ENCODE results near the gene ITIH4. TPM values are rescaled to one million over a fixed set of nuclear protein-coding genes. Genes with fewer than 3 reads are reported as not detected.

The ITIH4 gene
- total RNA-seq, 1 donor from 2014 or later = 16.3 TPM

DNA sequence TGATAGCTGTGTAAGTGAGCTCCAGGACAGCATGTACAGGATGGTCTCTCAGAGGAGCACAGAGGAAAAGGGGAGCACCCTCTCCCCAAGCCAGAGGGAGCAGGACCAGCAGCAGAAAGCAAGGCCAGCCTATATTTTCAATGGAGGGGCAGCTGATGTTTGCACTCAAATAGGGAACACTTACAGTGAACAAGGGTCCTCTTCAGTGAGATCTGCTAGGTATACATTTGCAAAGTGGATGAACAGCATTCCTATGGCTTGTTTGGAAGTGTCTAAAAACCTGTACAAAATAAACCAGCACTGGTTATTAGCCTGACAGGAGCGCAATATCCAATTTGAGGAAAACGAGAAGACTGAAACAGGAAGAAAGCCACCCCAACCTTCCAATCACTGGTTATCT lies 21.9 kb upstream of the ITIH4 start:
- intact Hi-C loops (cut with DNase I) = no loop called here
- DNase-seq (ENCODE audit: low spot score) (no peak), ATAC-seq (no peak)

DNA sequence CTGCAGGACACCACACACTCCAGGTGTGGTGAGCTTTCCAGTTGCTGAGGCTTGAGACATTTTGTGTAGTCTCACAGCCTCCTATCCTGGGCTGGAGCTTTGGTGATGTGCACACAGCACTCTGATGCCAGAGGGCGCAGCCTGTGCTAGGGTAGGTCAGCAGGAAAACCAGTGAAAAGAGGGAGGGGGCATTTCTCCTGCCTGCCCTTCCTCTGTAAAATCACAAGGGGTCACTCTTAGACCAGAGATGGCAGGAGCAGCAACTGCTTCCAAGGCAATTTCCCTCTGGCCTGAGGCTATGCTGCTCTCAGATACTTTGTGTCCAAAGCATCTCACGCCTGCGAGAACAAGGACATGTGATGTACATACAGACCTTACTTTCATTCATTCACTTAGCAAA lies 20.9 kb upstream of the ITIH4 start:
- intact Hi-C loops (cut with DNase I) = no loop called here
- ATAC-seq (peak; percentile 21), DNase-seq (ENCODE audit: low spot score) (no peak)

DNA sequence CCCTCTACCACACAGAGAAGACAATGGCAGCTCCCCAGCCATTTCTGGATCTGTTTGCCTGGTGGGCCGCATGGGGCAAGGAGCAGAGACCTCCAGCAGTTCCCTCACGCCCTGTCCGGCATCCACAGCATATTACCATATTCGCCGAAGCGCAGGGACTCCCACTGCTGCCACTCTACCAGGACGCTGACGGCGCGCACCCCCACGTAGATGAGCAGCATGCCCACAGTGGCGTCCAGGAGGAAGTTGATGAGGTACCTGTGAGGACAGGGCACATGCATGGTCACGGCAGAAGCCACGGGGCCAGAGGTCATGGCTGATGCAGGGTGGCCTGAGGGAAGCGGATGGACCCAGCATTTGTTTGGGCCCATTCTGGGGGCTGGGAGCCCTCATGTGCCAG lies 19.2 kb upstream of the ITIH4 start:
- no peak for ATAC-seq
- intact Hi-C loops (cut with DNase I) = no loop called here
- DNase-seq (ENCODE audit: low spot score) = no peak

DNA sequence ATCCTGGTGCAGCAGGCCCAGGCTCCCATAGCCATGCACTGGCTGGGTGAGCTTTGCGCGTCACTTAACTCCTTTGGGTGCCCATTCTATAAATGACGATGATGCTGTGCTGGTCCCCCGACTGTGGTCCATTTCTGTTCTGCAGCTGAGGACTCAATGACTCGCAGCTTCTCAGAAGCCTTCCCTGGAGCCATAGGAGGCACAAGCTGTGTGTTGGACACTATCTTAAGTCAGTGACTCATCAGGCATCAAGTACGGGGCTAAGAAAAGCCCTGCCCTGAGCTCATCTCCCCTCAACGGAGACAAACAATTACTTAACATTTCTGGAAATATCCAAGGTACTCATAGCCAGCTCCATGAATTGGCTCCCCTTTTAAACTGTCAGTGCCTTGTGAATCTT lies 18.1 kb upstream of the ITIH4 start:
- intact Hi-C loops (cut with DNase I) = no loop called here
- DNase-seq (ENCODE audit: low spot score) = no peak
- ATAC-seq = peak; percentile 83

DNA sequence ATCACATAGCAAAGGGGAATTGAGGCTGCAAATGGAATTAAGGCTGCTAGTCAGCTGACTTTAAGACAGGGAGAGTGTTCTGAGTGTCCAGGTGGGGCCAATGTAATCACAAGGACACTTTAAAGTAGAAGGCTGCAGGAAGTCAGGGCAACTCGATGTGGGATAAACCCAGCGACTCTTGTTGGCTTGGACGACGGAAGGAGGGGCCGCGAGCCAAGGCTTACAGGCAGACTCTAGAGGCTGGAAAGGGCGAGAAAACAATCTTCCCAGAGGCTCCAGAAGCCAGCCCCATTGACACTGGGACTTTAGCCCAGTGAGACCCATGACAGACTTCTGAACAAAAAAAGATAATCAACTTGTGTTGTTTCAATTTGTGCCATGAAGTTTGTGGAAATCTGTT lies 17.3 kb upstream of the ITIH4 start:
- intact Hi-C loops (cut with DNase I) = no loop called here
- no peak for DNase-seq (ENCODE audit: low spot score)
- ATAC-seq = no peak

DNA sequence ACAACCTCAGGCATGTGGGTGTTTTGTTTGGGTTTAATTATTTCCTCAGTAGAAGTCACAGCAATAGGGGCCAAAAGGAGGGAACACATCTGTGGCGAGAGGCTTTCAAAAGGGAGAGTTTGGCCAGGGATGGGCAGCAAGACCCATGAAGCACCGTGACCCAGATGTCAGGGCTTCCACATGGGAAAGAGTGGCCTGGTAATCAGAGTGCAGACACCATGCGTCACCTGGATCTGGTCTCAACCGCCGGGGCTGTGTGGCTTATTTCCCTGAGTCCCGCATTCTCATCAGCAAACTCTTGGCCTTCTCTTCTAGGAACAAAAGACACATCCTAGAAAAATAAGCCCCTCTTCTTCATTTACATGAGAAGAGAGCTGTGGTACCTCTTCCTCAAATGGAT lies 16.8 kb upstream of the ITIH4 start:
- ATAC-seq (no peak), DNase-seq (ENCODE audit: low spot score) (no peak)
- intact Hi-C loops (cut with DNase I) = no loop called here

DNA sequence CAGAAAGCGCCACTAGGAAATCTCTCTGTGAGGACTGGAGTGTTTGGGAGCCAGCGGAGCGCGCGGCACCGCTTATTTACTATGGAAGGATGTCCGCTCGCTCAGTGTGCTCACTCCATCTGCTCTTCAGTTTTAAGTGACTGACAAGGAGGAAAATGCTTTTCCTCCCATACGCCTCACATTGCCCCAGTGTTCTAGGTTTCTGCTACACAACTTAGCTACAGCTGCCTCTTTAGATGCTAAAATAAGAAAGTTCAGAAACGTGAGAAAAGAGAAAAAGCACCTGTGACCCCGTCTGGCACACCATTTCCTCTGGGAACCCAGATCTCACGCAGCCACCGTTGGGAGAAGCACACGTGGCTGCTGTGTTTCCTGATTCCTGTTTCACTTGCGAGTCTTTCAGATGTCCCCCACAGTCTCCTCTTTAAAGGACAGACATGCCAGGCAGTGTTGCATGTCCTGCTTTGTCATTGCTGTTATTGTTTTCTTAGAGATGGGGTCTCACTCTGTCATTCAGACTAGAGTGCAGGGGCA lies 16.0 kb upstream of the ITIH4 start:
- intact Hi-C loops (cut with DNase I) = no loop called here
- DNase-seq (ENCODE audit: low spot score) = no peak

DNA sequence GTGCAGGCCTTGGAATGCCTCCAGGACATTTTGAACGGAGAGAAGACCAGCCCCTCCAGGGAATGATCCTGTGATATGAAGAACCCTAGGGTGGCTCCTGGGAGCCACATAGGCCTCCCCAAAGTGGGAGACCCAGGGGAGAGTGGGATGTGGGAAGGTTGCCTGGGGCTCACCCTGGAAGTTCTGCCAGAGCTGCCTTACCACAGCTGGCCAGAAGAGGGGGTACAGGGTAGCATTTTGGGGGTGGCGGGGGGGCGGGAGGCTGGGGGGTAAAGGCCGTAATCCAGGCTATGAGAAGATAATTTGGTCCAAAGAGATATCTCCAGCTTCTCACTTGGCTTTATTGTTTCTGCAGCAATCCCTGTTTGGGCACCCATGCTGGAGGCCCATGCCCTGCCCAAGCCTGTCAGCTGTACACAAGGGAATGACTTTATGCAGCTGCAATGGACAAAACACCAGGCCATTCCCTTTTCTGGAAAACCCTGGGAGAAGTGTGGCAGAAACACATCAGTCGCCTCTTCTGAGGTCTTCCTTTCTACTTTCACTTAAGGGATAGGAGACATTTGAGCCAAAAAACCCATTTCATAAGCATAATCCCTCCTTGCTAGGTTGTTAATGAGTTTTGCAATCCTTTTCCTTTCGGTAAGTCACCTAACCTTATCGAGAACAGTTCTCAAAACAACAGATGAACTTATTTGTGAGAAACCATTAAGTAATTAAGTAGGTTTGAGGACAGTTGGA lies 15.4 kb upstream of the ITIH4 start:
- ATAC-seq = peak; percentile 5
- intact Hi-C loops (cut with DNase I) = no loop called here
- DNase-seq (ENCODE audit: low spot score) = no peak

More for the DNA sequence above, 16.0 kb upstream of the ITIH4 start:
- ATAC-seq = no peak

DNA sequence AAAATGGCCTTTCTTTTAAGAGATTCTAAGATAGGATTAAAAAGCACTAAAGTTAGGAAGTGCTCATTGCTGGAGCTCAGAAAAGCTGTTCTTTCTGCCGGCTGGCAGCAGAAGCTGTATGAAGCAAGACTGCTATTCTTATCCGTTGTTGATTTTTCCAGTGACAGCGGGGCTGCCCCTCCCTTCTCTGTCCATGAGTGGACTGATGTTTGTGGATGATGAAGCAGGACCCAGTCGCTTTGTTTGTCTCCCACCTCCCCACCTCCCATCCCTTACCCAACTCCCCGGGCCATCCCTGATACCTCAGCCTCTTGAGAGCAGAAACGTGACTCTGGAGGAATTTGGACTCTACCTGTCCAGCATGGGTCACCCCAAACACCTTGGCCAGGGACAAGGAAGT lies 14.7 kb upstream of the ITIH4 start:
- intact Hi-C loops (cut with DNase I) = no loop called here
- ATAC-seq (peak; percentile 86), DNase-seq (ENCODE audit: low spot score) (peak; percentile 71)

DNA sequence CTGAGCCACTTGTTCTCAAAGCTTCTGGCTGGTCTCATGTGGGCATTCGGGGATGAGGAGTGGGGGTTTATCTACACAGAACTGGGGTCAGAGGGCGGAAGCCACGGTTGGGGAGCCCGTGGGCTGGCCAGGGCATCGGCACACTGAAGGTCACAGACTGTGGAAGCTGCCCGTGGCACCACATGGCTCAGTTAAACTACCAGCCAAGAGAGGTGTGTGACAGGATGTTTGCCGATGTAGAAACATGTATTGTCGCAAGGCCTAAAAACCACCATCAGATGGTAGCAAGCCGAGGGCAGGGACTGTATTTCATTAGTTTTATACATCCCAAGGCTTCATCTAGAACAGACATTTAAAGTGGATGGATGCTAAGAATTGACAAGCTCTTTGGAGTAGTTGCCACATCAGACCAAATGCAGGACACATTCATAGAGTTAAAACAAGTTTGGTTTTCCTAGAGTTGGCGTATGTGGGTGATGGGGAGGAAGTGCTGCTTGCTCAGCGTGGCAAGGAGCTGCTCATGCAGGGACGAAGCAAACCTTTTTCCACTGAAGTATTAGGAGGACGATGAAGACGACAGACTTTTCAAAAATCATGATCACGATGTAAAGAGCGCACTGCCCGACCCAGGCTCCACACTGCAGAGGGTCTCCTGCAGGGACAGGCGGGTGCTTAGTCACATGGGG lies 14.0 kb upstream of the ITIH4 start:
- ATAC-seq = no peak
- no peak for DNase-seq (ENCODE audit: low spot score)
- intact Hi-C loops (cut with DNase I) = no loop called here

DNA sequence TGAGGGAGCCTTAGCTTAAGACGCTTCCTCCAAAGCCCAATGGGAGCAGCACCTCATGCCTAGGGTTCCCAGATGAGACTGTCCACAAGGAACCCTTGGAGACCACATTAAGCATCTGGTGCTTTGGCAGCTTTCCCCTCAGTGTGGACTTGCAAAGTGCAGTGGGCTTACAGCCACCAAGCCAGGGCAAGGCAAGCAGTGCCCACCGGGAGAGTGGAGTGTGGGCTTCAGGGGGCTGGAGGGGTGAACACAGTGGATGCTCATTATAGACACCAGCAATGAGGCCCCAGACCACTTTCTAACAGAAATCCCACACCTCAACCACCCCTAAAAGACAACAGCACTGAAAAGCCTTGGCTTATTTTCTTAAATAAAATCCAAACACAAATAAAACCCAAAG lies 13.4 kb upstream of the ITIH4 start:
- DNase-seq (ENCODE audit: low spot score) (no peak), ATAC-seq (no peak)
- intact Hi-C loops (cut with DNase I) = no loop called here

DNA sequence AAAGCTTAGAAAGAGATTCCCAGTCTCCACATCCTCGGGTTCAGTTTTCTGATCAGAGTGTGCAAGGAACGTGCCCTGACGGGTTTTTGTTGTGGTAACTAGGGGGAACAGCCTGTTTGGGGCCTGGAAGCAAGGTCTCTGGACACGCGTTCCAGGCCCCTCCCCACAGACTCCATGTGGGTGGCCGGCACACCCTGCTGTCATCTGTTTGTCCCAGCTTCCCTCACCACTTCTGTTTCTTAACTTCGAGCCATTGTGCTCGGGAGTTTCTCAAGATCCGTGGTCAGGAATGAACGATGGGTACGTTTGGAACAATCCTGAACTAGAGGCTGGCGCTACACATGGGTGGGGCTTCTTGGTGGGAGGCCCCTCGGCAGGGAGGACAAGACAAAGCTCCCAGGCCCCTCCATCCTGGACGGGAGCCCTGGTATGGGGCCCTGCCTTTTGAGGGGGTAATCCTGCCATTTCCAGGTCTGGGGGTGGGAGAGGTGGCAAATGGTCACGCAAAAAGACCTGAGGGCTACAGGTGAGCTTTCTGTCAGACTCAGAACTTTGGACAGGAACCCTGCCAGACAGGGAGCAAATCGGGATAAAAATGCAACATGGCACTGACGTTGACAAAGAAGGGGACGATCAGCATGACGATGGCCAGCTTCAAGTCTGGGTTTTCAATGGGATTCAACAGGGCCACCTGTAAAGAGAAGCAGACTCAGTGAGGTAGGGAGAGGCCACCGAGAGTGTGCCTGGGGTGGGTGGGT lies 12.8 kb upstream of the ITIH4 start:
- no peak for DNase-seq (ENCODE audit: low spot score)
- intact Hi-C loops (cut with DNase I) = no loop called here
- ATAC-seq = peak; percentile 26

DNA sequence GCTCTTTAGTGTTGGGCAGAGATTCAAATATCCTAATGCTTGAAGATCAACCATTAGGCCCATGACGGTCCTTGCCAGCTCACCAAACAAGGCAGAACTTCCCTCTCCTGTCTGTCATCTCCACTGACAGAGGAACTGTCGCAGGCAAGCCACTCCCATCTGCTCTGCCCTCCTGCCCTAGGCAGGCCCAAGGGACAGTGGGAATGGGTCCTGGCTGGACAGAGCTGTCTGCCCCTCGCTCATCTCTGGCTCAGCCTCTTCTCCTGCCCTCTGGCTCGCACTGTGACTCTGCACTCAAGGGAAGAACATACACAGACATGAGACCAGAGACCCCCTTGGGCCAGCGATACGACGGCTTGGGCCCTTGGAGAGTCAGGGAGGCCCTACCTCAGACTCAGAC lies 12.0 kb upstream of the ITIH4 start:
- ATAC-seq (no peak), DNase-seq (ENCODE audit: low spot score) (no peak)
- intact Hi-C loops (cut with DNase I) = no loop called here

DNA sequence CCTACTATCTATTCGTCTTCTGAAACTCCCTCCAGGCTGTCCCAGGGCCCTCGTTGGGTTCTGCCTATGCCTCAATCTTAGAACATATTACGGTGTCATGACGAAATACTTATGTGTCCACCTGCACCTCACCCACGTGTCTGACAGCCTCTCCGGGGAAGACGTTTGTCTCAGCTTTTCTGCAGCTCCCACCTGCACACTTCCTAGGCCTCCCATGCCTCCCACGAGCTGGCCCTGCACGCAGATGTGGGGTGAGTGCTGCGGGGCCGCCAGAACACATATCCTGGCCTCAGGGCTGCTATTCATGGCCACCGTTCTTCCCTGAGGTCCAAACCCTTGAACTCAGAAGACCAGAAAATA lies 11.5 kb upstream of the ITIH4 start:
- ATAC-seq = no peak
- intact Hi-C loops (cut with DNase I) = no loop called here
- no peak for DNase-seq (ENCODE audit: low spot score)

DNA sequence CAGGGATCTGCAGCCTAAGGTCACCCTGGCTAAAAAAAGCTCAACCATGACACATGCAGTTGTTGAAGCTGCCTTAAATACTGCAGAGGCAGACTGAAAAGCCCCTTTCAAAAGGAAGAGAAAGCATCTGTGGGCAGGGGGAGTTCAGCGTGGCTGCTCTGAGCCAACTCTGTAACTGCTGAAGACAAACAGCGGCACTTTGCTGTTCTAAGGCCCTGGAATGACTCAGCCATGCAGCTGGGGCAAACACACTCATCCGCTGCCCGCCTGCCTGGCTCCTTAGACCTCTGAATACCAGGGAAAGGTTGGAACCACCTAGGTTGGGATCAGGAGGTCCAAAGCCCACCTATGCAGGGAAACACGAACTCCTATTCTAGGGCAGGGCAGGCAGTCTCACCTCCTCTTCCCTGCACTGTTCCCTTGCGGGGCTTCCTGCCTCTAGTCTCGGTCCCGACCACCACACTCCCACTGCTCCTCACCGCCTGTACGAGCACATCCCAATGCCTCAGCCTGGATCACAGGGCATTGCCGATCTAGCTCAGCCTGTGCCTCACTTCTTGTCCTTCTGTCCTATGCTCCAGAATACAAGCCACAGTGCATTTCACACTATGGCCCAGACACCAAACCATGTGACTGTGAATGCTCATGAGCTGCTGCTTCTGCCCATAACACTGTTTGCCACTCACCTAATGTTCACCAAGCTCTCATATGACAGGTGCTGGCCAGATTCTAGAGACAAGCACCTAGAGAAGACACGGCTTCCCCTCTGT lies 10.9 kb upstream of the ITIH4 start:
- DNase-seq (ENCODE audit: low spot score) (no peak), ATAC-seq (no peak)
- intact Hi-C loops (cut with DNase I) = no loop called here

DNA sequence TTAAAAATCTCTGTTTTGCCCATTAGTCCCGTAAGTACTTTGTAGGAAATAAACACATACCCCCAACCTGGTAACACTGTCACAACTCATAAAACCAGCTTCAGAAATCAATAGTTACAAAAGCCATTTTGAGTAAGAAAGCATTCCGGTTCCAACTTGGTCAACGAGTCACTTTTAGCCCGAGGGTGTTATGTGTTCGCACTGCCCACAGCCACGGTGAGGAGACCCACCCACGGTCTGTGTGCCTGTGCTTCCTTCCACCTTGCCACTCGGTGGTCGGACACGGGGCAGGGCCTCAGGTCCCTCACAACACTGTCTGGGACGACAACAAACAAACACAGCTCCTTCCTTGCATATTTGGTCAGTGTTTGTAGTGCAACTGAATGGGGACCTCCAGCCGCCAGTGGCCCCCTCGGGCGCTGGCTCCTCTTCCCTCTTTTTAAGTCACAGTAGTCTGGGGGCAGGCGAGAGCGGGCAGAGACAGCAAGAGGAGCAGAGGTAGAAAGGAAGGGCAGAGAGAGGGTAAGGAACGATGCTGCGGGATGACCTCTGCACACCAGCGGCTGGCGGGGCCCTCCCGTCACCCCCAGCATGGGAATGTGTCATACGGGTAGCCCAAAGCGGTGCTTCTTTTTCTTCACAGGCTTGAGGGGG lies 9.5 kb upstream of the ITIH4 start:
- intact Hi-C loops (cut with DNase I) = no loop called here
- no peak for DNase-seq (ENCODE audit: low spot score)
- no peak for ATAC-seq

DNA sequence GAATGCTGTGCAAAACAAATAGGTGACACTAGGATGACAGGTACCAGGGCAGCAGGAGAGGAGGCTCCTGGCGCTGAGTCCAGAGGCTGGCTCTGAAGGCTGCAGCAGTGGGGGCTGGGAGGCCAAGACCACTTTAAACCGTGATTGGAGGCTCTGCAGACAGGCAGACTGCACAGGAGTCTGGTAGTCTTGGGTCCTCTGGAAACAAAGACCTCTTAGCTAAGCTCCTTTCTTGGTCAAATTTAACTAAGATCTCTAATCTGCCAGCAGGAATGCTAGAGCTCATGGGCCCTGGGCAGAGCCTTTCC lies 8.8 kb upstream of the ITIH4 start:
- DNase-seq (ENCODE audit: low spot score) (no peak), ATAC-seq (no peak)
- intact Hi-C loops (cut with DNase I) = no loop called here

DNA sequence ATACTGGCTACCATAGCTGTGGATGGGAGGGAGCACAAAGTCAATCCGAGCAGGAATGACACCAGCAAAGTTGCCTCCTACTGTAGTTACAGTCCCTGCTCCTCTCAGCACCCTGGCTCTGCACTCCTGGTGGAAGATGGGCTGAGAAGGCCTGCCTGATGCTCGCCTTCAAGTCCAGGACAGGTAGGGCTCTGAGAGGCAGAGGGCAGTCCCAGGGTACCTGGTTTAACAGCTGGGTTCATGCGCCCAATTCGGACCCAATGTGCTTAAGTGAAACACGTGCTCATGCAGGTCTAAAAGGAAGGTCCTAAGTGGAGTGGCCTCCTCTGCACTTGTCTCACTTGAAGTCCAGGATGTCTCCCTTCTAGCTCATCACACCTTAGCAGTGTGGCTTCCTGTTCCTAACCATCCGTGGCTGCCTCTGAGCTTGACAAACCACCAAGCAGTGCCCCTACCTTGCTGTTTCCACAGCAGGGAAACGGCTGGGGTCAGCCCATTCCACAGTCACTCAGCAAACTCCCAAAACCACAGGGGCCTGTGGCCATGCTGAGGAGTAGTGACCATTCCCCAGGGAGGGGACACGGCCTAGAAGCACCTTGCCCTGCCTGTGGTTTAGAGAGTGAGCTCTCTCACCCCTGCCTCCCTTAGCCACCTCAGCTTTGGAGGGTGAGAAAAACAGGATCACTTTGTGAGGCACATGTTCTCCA lies 8.2 kb upstream of the ITIH4 start:
- no peak for DNase-seq (ENCODE audit: low spot score)
- intact Hi-C loops (cut with DNase I) = no loop called here
- ATAC-seq = no peak

All from sciatic nerve (tissue), 2 donors.